ENCODE measurements around the gene PCDH9.

GRCh38 chr13:67119481-67119894 lies 110.6 kb downstream of the PCDH9 start:
- no peak for TF ChIP-seq CTCF (IDR thresholded peaks at IDR 0.05)
- no peak for TF ChIP-seq POLR2A (IDR thresholded peaks at IDR 0.05)
